HepG2 (cell line): ENCODE results near the gene ZCCHC17. TPM values are rescaled to one million over a fixed set of nuclear protein-coding genes. Genes with fewer than 3 reads are reported as not detected.

ENCODE experiments used
- ARID3A ChIP-seq: IDR thresholded peaks from 2 replicates; pipeline ENCODE4 v1.6.1; 2012; ENCODE audit warnings: low read depth, low read length, improper control_type of control experiment
- CEBPZ ChIP-seq: IDR thresholded peaks from 2 replicates; pipeline ENCODE4 v1.6.1; 2012; ENCODE audit warnings: low read length, improper control_type of control experiment
- CREB3 ChIP-seq: sonication (generic); formaldehyde crosslinking; IDR thresholded peaks from 2 replicates; pipeline ENCODE4 v1.5.0; 2020; ENCODE audit warnings: missing genetic modification reagents
- FIP1L1 ChIP-seq: fragments of 200-400 bp; formaldehyde crosslinking; IDR thresholded peaks from 2 replicates; pipeline ENCODE4 v1.6.1; 2018; ENCODE audit warnings: low read depth, mild to moderate bottlenecking, low read length, moderate library complexity, borderline replicate concordance; ENCODE audit not compliant: insufficient read depth
- HNF1B ChIP-seq: sonication (generic); formaldehyde crosslinking; IDR thresholded peaks from 2 replicates; pipeline ENCODE4 v1.5.1; 2020; ENCODE audit warnings: mild to moderate bottlenecking, moderate library complexity, missing genetic modification reagents
- KMT2A ChIP-seq: sonication (generic); formaldehyde crosslinking; IDR thresholded peaks from 2 replicates; pipeline ENCODE4 v1.4.0; 2020; ENCODE audit warnings: missing genetic modification reagents
- PHF21A ChIP-seq: sonication (generic); formaldehyde crosslinking; IDR thresholded peaks from 2 replicates; pipeline ENCODE4 v1.5.0; 2020; ENCODE audit warnings: mild to moderate bottlenecking, missing genetic modification reagents
- POLR2G ChIP-seq: fragments of 200-400 bp; formaldehyde crosslinking; IDR thresholded peaks from 2 replicates; pipeline ENCODE4 v1.6.1; 2018; ENCODE audit warnings: mild to moderate bottlenecking, low read depth, low read length, moderate library complexity
- PRMT3 ChIP-seq: sonication (generic); formaldehyde crosslinking; IDR thresholded peaks from 2 replicates; pipeline ENCODE4 v1.8.1; 2022; ENCODE audit warnings: low read depth, mild to moderate bottlenecking, moderate library complexity, missing genetic modification reagents, borderline replicate concordance
- SCMH1 ChIP-seq: sonication (generic); formaldehyde crosslinking; IDR thresholded peaks from 2 replicates; pipeline ENCODE4 v1.9.0; 2021; ENCODE audit warnings: missing genetic modification reagents, mild to moderate bottlenecking, borderline replicate concordance
- ZFP1 ChIP-seq: IDR thresholded peaks from 2 replicates; pipeline ENCODE4 v1.6.1; 2016
- ZNF234 ChIP-seq: sonication (generic); formaldehyde crosslinking; conservative IDR thresholded peaks from 2 replicates; pipeline ENCODE4 v1.5.1; 2020; ENCODE audit warnings: mild to moderate bottlenecking, missing genetic modification reagents
- ZNF350 ChIP-seq: sonication (generic); formaldehyde crosslinking; IDR thresholded peaks from 2 replicates; pipeline ENCODE4 v1.4.0; 2020; ENCODE audit warnings: mild to moderate bottlenecking, low read depth, missing genetic modification reagents, borderline replicate concordance
- ZNF362 ChIP-seq: sonication (generic); formaldehyde crosslinking; IDR thresholded peaks from 2 replicates; pipeline ENCODE4 v1.4.0; 2020; ENCODE audit warnings: missing genetic modification reagents, mild to moderate bottlenecking, borderline replicate concordance
- ZNF572 ChIP-seq: sonication (generic); formaldehyde crosslinking; IDR thresholded peaks from 2 replicates; pipeline ENCODE4 v1.5.1; 2020; ENCODE audit warnings: mild to moderate bottlenecking, missing genetic modification reagents
- ZNF713 ChIP-seq: sonication (generic); formaldehyde crosslinking; IDR thresholded peaks from 2 replicates; pipeline ENCODE4 v1.4.0; 2020; ENCODE audit warnings: mild to moderate bottlenecking, missing genetic modification reagents
- polyA plus RNA-seq, 8 experiments: library from polyadenylated mRNA; depleted of rRNA in 3 of 8; stranded (reverse) in 7 of 8; unstranded in 1 of 8; fragments of >200 nt; fragmentation: Illumina TruSeq in 4 of 8; extraction: Trizol in 4 of 8; gene quantifications; 2 replicates each; pipeline versions ENCODE4 v1.2.1 to v1.2.3, GENCODE V29; 2011 to 2016; ENCODE audit warnings: low read depth in 4 of 8, missing spikeins in 1 of 8, mixed read lengths in 1 of 8; ENCODE audit not compliant: insufficient read depth in 1 of 8
- total RNA-seq, 5 experiments: library from RNA; depleted of rRNA; stranded (reverse); fragments of >200 nt; fragmentation: Illumina TruSeq; extraction: Trizol; gene quantifications; 2 replicates each; pipeline ENCODE4 v1.2.3, GENCODE V29; 2016; ENCODE audit warnings: low read depth in 1 of 5

The ZCCHC17 gene
- total and polyA plus RNA-seq, 2 of the 13 experiments (the other 11 are each of a cell fraction or from before 2014, with no cell fraction given): 20.5 to 53.0 TPM

GRCh38 chr1:31371121-31371959 lies 74.5 kb downstream of the ZCCHC17 start (continued):
- no peak for TF ChIP-seq FIP1L1
- no peak for TF ChIP-seq PRMT3 (CRISPR knock-in tag)
- TF ChIP-seq HNF1B (CRISPR knock-in tag): peak; percentile 48; the same call in 1 of the 2 replicates
- peak; percentile 35; the same call in 1 of the 2 replicates for TF ChIP-seq PHF21A (CRISPR knock-in tag)
- TF ChIP-seq ZNF362 (CRISPR knock-in tag): no peak
- TF ChIP-seq ZNF713: no peak
- TF ChIP-seq CEBPZ: no peak
- no peak for TF ChIP-seq SCMH1 (CRISPR knock-in tag)
- TF ChIP-seq ARID3A: no peak
- 0 out of 2 replicates have a peak, but pooled peaks have one; percentile 14 for TF ChIP-seq ZNF350 (CRISPR knock-in tag)
- TF ChIP-seq ZNF234: no peak
- no peak for TF ChIP-seq POLR2G
- no peak for TF ChIP-seq KMT2A (CRISPR knock-in tag)
- no peak for TF ChIP-seq CREB3 (CRISPR knock-in tag)
- no peak for TF ChIP-seq ZFP1 (CRISPR knock-in tag)
- TF ChIP-seq ZNF572 (CRISPR knock-in tag): 0 out of 2 replicates have a peak, but pooled peaks have one; percentile 18
